Measurements from ENCODE around the gene FCER1G.

DNA sequence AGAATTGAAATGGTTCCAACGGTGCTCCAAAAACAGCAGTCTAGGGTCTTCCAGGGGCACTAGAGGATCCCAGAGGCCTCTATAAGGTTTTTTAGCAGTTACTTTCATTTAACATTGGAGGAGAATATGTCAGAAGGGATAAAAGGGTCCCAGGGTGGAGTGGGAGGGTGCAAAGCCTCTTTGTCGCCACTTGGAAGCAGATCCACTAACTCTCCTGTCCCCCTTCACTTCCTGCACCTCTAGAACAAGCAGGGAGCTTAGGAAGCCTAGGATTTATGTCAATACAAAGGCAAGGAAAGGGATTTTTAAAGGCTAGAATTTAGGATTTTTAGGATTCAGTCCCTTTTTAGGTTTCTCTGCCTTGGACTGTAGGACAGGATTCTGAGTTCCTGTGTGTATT, 51.7 kb downstream of the FCER1G start:
- TF ChIP-seq, protein P1, sequence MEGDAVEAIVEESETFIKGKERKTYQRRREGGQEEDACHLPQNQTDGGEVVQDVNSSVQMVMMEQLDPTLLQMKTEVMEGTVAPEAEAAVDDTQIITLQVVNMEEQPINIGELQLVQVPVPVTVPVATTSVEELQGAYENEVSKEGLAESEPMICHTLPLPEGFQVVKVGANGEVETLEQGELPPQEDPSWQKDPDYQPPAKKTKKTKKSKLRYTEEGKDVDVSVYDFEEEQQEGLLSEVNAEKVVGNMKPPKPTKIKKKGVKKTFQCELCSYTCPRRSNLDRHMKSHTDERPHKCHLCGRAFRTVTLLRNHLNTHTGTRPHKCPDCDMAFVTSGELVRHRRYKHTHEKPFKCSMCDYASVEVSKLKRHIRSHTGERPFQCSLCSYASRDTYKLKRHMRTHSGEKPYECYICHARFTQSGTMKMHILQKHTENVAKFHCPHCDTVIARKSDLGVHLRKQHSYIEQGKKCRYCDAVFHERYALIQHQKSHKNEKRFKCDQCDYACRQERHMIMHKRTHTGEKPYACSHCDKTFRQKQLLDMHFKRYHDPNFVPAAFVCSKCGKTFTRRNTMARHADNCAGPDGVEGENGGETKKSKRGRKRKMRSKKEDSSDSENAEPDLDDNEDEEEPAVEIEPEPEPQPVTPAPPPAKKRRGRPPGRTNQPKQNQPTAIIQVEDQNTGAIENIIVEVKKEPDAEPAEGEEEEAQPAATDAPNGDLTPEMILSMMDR (IDR thresholded peaks at IDR 0.05; ENCODE audit: low read depth, low read length): no peak
- TF ChIP-seq POLR2A (IDR thresholded peaks at IDR 0.05; ENCODE audit: extremely low read depth, insufficient read length) (no peak), MYC (IDR thresholded peaks at IDR 0.05; ENCODE audit: low read depth, low read length) (no peak)
